GM18508 (cell line): ENCODE measurements around the gene DNM3.

Source experiments
- ATAC-seq: cut with Tn5 transposase; IDR thresholded peaks from one replicate; pipeline ENCODE4 v1.9.1; 2021; ENCODE audit warnings: moderate number of reproducible peaks; ENCODE audit not compliant: insufficient read depth, unreplicated experiment

DNM3 gene

DNA sequence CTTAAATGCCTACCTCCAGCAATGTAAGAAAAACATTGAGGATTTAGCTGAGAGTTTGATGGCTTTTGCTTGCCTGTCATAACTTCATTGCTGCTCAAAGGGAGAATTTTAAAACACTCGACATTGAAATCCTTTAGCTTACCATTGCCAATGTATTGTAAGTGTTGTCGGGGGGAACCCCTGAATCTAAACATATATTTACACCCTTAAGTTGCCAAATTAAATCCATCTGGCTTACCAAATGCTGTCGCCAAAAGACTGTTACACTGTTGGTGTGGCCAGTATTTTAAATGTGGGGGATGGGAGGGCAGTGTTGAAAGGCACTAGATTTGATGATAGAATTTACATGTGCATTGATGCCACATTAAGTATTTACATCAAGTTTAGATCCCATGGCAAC lies 554.3 kb downstream of the DNM3 start:
- ATAC-seq, result no peak

DNA sequence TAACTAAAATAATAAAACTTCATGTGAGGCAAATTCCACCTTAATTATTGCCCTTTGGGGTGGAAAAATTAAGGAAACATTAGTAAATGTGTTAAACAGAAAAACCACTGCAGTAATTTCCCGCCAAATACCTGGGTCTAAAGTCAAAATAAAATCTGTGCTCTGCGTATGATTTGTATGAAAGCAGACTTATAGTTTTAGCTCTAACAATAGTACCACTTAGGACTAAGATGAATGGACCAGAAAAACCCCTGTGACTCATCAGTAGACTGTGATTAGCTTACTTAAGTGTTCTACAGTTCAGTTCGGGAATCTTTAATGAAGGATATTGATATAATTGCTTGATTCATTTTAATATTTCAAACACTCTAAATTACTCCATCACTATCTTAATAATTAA lies 555.9 kb downstream of the DNM3 start:
- no peak for ATAC-seq

DNA sequence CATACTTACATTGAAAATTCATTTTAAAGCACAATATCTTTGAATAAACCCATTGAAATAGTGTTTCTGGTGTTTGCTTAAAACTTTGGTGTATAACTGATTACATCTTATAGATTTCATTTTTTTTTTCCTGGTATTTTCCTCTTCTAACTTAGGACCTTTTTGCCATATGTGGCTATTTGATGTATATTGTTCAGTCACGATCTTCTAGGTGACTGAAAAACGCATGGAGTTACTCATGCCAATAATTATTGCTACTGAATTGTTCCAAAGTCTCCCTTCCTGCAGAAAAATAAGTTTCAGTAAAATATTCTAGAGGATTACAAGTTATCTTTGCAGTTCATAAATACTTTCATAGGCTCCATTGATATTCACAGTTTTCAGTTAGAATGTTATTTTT lies 556.3 kb downstream of the DNM3 start:
- ATAC-seq, result no peak

DNA sequence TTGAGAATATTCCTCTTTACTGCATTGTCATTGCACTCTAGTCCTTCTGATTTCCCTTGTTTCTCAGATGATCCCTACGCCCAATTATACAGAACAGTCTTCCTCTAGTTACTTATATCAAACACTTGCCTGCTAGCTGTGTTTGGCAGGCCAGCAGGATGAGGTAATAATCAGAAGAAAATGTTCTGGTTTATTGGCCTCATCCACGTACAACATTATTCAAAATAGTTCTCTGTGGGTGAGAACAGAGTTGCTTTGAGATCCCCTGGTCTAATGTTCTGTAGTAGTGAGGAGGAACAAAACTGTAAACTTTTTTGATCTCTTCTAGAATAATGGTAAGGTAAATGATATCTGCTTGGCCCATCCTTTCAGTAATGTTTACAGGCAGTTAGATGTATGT lies 556.9 kb downstream of the DNM3 start:
- no peak for ATAC-seq

DNA sequence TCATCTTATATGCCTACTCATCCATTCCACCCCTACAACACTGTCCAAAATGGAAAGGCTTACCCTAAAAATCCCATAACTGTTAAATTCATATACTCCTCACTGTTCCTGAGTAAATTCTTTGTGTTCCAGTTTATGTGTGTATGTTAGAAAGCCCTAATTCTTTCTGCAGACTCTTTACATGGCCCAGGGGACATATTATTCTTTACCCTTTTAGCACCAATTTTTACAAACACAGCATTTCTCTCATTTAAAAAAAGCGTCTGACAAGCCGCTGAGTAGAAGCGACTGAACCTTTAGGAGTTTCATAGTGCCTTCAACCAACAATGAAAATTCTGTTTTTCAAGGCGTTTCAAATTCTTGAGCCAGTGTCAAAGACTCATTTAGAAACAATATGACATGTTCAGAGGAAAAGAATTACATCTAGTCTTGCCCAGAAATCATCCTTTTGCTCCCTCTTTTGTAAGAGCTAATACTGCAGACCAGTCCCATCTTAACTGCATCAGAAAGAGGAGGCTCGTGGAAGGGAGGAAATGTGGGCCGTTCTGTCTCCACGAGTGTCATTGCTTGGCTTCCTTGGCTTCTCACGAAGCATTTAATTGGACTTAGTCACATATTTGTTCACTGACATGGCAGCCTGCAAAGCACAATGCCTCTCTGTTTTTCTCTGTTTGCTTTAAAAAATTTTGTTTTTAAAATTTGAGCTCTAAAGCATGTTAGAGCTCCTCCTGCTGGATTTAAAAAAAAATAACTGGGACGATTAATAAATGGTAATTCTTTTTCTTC lies 557.9 kb downstream of the DNM3 start:
- ATAC-seq, result no peak

DNA sequence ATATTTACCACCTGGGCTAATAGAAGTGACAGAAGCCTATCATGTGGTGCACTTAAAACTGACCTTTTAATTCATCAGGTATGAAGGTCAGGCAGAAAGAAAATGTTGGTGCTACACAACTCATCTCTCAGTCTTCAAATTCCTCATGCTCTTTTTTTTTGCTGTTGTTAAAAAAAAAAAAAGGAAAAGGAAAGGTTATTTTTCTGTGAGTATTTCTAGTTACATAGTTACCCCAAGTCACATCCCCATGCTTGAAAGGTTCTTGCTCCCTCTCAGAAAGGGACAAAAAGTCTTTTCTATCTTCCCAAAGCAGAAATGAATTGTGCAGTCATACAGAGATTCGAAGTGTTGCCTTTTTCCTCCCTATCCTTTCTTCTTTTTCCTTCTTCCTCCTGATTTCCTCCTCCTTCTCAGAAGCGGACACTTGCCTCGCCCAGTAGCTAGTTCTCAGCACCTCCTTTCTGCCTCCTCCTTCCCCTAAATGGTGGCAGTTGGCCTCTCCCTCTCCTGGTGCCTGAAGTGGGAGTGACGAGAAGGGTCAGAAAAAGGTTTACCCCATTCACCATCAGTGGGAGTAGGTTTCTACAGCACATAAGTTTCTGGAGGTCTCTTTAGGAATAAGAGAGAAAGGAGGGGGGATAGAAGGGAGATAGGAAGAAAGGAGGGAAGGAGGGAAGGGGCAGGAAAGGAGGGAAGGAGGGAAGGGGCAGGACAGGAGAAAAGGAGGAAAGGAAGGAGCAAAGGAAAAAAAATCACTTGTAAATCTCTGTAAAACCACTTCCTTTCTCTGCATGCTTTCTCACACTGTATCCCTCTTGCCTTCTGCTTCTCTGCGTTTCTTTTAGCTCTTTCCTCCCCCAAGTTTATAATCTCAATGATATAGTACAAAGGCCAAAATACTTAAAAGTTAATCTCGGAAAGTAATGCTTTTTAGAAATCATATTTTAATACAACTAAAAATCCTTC lies 558.7 kb downstream of the DNM3 start:
- no peak for ATAC-seq

DNA sequence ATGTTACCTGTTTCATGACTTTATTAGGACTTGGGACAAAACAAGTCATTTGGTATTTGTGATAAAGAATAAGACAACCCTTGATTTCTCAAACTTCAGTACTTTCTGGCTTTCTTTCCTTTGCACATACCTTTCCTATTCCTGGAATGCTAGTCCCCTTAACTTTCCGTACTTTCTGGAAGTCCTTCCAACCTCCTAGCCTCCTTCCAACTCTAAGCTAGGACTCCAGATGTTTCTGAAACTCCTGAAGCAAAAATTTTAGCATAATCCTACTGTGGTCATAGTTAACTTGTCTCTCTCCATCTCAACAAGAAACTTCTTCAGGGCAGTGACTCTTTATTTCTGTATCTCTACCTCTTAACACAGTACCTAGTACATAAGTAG lies 559.4 kb downstream of the DNM3 start:
- no peak for ATAC-seq

DNA sequence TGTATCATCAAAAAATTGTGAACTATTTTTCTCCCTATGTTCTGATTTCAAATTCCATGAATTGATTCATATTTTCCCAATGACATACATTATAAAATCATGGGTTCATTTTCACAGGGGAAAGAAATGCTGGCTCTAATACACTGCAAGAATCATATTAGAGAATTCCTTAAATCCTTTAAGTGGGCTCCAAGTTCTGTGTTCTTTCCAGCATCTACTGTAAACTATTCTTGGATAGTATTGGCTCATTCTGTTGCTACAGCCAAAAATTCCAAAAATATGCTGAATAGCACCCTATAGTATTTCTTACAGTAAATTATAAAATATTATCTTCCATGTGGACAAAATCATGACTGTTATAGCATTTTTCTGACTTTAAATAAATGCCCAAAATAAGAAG lies 560.2 kb downstream of the DNM3 start:
- no peak for ATAC-seq

DNA sequence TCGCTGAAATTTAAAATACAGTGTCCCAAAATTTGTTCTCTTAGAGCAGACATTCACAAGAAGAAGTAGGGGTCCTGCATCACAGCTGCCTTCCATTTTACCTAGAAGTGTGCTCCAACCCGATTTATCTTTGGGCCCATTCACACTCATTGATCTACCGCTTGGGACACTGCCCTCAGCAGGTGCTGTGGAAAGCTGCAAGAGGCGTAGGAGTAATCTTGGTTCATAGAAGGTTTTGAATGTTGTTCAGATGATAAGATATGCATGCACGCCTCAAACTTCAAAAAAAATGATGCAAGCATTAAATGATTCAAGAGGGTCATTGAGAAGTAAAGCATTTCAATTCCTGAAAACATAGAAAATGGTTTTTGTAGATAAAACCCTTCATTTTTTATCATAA lies 560.6 kb downstream of the DNM3 start:
- no peak for ATAC-seq

DNA sequence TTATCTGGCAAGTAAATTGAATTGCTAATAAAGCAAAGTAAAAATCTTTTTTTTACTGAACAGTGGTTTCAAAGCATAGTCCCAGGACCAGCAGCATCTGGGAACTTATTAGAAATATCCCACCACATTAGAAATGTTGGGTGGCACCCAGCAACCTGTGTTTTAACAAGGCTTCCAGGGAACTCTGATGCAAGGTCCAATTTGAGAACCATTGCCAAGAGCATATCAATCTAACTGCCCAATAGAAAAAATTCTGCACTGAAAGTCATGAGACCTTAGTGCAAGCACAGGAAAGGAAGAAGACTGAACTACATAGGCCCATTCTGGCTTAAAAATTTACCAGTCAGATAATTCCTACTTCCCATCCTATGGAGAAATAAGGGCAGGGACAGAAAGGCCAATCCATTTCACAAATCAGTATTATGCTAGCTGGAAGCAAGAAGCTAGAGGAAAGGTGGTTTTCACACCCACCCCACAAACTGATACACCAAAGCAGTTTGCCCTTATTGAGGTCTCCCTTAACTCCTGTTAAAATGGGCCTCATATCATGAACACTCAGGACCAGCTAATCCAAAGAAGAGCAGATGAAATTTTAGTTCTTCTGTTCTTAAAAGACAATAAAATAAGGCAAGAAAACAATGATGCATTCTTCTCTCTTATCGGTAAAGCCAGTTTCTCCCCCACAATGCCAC lies 561.7 kb downstream of the DNM3 start:
- no peak for ATAC-seq

DNA sequence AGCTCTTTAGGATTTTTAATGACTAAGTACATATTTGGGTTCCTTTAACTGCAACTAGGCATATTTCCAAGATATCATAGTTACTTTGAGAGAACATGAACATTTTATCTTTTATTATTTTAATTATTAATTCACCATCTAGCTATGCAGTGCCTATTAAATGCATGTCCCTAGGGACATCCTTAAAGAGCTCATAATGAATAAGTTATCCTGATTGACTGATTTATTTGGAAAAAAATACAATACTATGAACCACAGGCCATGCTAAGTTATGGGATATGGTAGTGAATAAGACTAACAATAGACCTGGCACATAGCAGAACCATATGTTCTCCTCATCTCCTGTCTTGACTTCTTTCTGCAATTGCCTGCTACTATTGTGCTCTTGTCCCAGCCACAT lies 562.8 kb downstream of the DNM3 start:
- no peak for ATAC-seq

DNA sequence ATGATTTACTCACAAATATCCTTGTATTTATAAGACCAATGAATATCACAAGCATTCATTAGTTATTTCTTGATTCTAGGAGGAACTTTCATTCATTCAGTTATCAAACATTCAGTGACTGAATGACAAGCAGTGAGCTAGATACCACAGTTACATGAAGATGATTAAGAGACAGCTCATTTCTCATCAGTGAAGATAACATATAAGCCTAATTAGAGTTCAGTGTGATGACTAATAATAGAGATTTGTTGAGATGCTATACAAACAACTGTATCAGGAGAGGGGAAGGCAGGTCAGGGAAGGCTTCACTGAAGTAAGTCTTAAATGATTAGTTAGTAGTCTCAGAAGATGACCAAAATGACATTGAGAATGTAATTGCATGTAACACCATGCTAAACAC lies 564.6 kb downstream of the DNM3 start:
- no peak for ATAC-seq

DNA sequence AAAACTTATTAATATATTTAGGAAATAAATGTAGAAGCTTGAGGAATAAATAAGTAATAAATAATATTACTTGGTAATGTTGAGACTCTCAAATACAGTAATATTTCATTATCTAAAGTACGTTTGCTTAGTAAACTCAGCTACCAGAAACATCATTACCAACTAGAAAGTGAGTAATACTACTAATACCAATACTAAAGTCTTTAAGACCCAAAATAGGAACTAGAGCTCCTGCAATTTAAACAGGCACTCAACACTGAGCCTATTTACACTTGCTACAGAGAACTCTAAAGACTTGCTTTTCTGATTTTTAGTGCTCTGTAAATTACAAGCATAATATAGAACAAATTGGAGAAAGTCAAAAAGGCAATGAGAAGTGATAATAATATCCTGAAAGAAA lies 565.7 kb downstream of the DNM3 start:
- ATAC-seq, result no peak

DNA sequence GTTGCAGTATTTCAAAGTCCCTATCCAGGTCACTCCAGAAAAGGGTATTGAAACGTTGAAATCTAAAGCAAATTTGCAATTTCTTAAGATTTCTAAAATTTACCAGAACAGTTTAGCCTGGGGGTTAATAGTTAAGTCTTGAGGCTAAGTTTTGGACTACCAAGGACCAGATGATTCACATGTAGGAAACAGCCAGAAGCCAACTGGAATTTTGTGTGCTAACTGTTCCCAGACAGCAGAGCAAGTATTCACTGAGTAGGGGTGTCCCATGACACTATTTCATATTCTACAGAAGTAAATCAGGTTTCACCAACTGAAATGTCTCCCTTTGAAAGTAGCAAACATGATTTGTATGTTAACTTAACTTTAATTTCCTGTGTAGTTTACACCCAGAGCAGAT lies 567.7 kb downstream of the DNM3 start:
- ATAC-seq, result no peak

DNA sequence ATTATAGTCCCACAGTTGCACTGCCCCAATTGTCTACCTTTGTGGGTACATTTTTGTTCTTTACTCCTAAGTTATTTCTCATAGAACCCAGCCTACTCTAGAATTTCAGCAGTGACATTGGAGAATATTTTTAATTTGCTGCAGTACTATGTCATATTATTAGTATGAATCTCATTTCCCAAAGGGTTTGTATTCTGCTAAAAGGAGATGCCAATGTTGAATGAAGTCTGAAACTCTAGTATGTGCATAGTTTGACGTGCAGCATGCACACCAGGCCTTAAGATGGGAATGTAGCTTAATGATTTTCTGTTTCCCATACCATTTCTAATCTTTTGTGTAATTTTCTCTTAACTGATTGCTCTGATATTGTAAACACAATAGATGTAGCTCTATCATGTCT lies 568.7 kb downstream of the DNM3 start:
- no peak for ATAC-seq

DNA sequence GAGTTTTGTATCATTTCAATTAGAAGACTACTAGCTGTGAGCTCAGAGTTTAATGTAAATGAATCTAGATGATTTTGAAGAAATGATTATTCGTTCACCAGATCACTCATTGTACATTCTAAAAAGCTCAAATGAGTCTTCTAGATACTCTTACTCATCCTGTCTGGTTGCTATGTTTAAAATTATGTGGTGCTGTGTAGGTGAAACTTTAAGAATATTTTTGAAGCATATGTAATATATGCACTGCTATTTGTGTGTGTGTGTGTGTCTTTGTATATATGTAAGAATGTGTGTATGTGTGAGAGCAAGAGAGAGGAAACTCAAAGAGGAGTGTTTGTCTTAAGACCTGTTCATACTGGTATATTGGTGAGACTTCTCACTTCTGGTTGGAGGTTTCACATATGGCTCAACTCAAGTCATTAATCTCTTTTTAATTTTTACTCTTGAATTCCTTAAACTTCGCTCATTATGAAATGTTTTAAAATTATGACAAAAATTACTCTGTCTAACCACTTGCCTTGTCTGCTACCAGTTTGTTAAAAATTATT lies 570.6 kb downstream of the DNM3 start:
- ATAC-seq, result no peak

DNA sequence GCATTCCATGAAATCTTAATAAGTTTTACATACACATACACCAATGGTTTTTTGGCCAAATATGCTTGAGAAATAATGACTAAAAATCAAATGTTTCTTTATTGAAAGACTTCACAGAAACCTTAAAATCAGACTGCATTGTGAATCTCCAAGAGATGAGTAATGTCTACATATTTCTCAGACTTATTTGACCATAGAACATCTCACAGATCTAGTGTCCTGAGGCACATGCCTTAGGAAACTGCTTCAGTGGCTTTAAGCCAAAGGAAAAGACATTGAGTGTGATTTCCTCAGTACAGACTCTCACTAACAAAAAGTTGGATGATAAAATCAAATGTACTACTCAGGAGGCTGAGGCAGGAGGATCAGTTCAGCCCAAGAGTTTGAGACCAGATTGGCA lies 573.0 kb downstream of the DNM3 start:
- ATAC-seq, result no peak

DNA sequence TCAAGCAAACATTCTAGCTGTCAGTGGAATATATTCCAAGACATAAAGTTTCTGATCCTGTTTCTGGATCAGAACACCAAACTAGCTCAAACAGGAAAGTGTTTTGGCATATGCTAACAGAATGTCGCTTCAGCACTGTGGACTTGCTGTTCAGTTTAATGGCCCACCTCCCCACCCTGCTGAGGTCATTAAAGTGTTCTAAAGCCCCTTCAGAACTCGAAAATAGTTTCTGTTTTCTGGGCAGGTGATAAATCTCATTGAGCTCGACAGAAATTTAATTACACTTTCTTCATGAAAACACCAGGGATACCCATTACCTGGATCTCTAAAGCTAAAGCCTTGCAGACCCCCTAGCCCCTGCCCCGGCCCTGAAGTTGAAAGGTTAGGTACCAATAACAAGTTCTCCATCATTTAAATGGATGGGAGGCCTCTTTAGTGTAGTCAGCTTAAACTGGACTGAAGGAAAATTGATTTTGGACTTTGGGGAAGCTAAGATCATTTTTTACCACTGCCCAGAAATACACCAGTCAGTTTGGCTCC lies 575.3 kb downstream of the DNM3 start:
- ATAC-seq, result no peak

DNA sequence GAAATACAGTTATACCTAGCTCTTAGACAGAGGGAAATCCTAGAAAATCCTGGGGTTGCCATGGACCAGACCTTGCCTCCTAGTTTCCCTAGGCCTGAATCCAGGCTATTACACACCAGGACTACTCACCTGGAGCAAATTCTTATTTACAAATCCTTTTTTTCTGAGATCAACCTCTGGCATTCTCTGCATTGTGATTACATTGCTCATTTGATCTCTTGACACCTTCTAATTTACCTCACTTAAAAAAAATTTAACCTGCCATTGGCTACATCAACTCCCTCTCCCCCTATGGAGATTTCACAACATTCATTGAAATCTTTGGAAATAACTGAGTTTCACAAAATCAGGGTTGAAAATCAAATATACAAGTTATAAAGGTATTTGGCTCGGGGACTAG lies 576.3 kb downstream of the DNM3 start:
- ATAC-seq, result no peak

DNA sequence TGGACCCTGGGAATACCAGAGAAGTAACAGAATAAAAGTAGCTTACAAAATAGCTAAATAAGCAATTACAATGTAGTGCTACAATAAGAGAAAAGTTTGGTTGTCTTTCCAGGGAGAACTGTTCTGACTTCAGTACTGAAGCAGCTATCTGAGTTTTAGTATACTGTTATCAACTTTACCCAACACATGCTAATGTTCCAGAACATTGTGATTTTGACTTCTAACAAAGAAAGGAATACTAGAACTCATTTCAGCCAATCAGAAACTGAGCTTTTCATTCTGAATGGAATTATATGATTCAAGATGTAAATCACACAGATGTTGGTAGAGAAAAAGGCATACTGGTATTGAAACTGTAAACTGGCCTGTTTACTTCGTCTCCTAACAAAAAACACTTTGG lies 579.1 kb downstream of the DNM3 start, which contains the start of gene C1orf105:
Gene C1orf105, plus strand, starts transcription at position 301 of the 400 bp plus-strand sequence. CDS start 201 bp downstream, outside the sequence.
- ATAC-seq, result no peak
